ENCODE results near the gene PCGF1.

The PCGF1 gene

GRCh38 chr2:74535440-74535965 lies 28.0 kb upstream of the PCGF1 start:
- no peak for TF ChIP-seq CTCF (IDR thresholded peaks at IDR 0.05; ENCODE audit: low read depth, low read length)
- H3K4me3 ChIP-seq (ENCODE audit: low read depth, low read length), result no peak overlapping the region

GRCh38 chr2:74534411-74534810 lies 26.9 kb upstream of the PCGF1 start:
- TF ChIP-seq CTCF (IDR thresholded peaks at IDR 0.05; ENCODE audit: low read depth, low read length), result no peak
- H3K4me3 ChIP-seq (ENCODE audit: low read depth, low read length), result no peak overlapping the region

GRCh38 chr2:74533464-74533863 lies 26.0 kb upstream of the PCGF1 start:
- H3K4me3 ChIP-seq (ENCODE audit: low read depth, low read length), result no peak overlapping the region
- TF ChIP-seq CTCF (IDR thresholded peaks at IDR 0.05; ENCODE audit: low read depth, low read length), result no peak

- no peak overlapping the region for H3K4me3 ChIP-seq (ENCODE audit: low read depth, low read length)
- no peak for TF ChIP-seq CTCF (IDR thresholded peaks at IDR 0.05; ENCODE audit: low read depth, low read length)
Measured at GRCh38 chr2:74532222-74532621, 24.7 kb upstream of the PCGF1 start.

GRCh38 chr2:74531666-74532065 lies 24.2 kb upstream of the PCGF1 start:
- H3K4me3 ChIP-seq (ENCODE audit: low read depth, low read length), result no peak overlapping the region
- TF ChIP-seq CTCF (IDR thresholded peaks at IDR 0.05; ENCODE audit: low read depth, low read length), result no peak

- TF ChIP-seq CTCF (IDR thresholded peaks at IDR 0.05; ENCODE audit: low read depth, low read length), result no peak
- H3K4me3 ChIP-seq (ENCODE audit: low read depth, low read length), result peak overlapping the region; percentile 99
Measured at GRCh38 chr2:74530239-74531187, 23.0 kb upstream of the PCGF1 start.
